ENCODE data around the gene RING1.

Gene RING1

GRCh38 chr6:33172688-33173534, 35.4 kb upstream of the RING1 start:
- no peak for DNase-seq

GRCh38 chr6:33173535-33174180, 34.6 kb upstream of the RING1 start:
- DNase-seq = no peak

- no peak for DNase-seq
Observed at GRCh38 chr6:33174784-33175183, 33.5 kb upstream of the RING1 start.

- no peak for DNase-seq
Observed at GRCh38 chr6:33175436-33176069, 32.7 kb upstream of the RING1 start.

- no peak for DNase-seq
Observed at GRCh38 chr6:33176906-33177305, 31.4 kb upstream of the RING1 start.

GRCh38 chr6:33177552-33178446, 30.5 kb upstream of the RING1 start:
- DNase-seq = no peak

- DNase-seq = no peak
Observed at GRCh38 chr6:33178755-33179475, 29.4 kb upstream of the RING1 start.

GRCh38 chr6:33181141-33181540, 27.2 kb upstream of the RING1 start:
- DNase-seq = no peak

- DNase-seq = no peak
Observed at GRCh38 chr6:33183071-33183683, 25.1 kb upstream of the RING1 start.

- DNase-seq = no peak
Observed at GRCh38 chr6:33185190-33185589, 23.1 kb upstream of the RING1 start.

GRCh38 chr6:33185654-33186187, 22.6 kb upstream of the RING1 start:
- DNase-seq = no peak

GRCh38 chr6:33187809-33188208, 20.5 kb upstream of the RING1 start:
- DNase-seq = no peak

GRCh38 chr6:33189164-33189563, 19.1 kb upstream of the RING1 start:
- no peak for DNase-seq

GRCh38 chr6:33189625-33190448, 18.5 kb upstream of the RING1 start:
- no peak for DNase-seq

- no peak for DNase-seq
Observed at GRCh38 chr6:33190504-33191107, 17.7 kb upstream of the RING1 start.

- DNase-seq = no peak
Observed at GRCh38 chr6:33191383-33192104, 16.8 kb upstream of the RING1 start.

GRCh38 chr6:33192105-33192646, 16.1 kb upstream of the RING1 start, which contains the start of gene COL11A2:
TSS of gene COL11A2 (minus strand) at chr6:33192467. CDS start at chr6:33192240, 227 bp downstream.
- DNase-seq = no peak

GRCh38 chr6:33192671-33193602, 15.4 kb upstream of the RING1 start:
- DNase-seq = peak in 1 of 2 experiments; percentile 47

Data from activated T-cell treated with anti-CD3 and anti-CD28 coated beads, Interleukin-2, amount 50 U/mL, for 48 hours (primary cell).